ENCODE results near the gene KANK4.

DNA sequence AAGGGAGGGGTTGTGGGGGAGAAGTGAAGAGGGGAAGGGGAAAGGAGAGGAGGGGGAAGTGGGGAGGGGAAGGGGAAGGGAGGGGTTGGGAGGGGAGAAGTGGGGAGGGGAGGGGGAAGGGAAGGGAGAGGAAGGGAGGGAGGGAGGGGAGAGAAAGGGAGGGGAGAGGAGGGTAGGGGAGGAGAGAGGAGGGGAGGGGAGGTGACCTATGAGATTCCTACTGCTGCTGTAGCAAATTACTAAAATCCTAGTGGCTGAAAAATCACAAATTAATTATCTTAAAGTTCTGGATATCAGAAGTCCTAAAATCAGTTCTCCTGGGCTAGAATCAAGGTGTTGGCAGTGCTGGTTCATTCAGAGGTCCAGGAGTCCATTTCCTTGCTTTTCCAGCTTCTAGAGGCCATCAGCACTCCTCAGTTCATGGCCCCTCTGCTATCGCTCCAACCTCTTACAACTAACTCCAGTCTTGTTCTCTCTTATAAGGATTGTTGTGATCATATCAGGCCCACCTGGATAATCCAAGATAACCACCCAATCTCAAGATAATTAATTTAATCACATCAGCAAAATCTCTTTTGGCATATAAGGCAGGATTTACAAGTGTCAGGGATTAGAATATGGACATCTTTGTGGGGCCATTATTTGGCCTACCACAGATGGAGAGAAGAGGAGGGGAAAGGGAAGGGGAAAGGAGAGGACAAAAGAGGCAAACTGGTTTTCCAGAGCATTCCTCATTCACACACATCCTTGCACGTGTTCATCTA lies 30.4 kb upstream of the KANK4 start:
- TF ChIP-seq CTCF (IDR thresholded peaks at IDR 0.05): no peak
- no peak for TF ChIP-seq POLR2A (IDR thresholded peaks at IDR 0.05)

Data from testis (tissue), 2 donors.